K562 (cell line): ENCODE measurements around the gene FKRP. TPM values are rescaled to one million over a fixed set of nuclear protein-coding genes. Genes with fewer than 3 reads are reported as not detected.

Experiments used
- ATAC-seq: fragments of 200-7000 bp; cut with Tn5 transposase; 3 replicates; pipeline ENCODE4 v1.9.1; 2020; ENCODE audit warnings: moderate library complexity
- BruUV-seq: library from RNA; stranded (reverse); fragments of 400-500 nt; replicated peaks from 2 replicates; lab custom pipeline; 2021; lab: Mats Ljungman, UMichigan
- CTCF ChIA-PET: fragments of 300-600 bp; formaldehyde crosslinking; extraction: SDS; loops from one replicate; lab custom pipeline; 2021; ENCODE audit warnings: low intra/inter-chr PET ratio; lab: Yijun Ruan, JAX
- POLR2A ChIA-PET: fragments of 300-600, 350-650 bp; sonication (Branson Sonifier 250); formaldehyde crosslinking; extraction: SDS; loops from one replicate; lab custom pipeline; 2021; ENCODE audit warnings: antibody characterized with exemption, inconsistent platforms; lab: Yijun Ruan, JAX
- DNase-seq, 4 experiments: peaks; one replicate each; pipeline versions ENCODE4 v3.0.0 to v3.0.0-alpha.2; 2011 to 2018; ENCODE audit warnings: low spot score in 3 of 4, mixed read lengths in 3 of 4; ENCODE audit errors: extremely low read depth in 1 of 4
- FAIRE-seq: peaks from 2 replicates; lab custom pipeline; 2011; peaks lifted over from hg19 to GRCh38; lab: Jason Lieb, UNC
- H2AFZ ChIP-seq: 2 replicates; pipeline ENCODE4 v1.6.0; 2011; ENCODE audit warnings: low read depth, low read length, control low read depth, inconsistent platforms
- H3K27ac ChIP-seq: fragments of 200-600 bp; 3 replicates; pipeline ENCODE4 v1.8.0; 2011; ENCODE audit warnings: low read depth, mild to moderate bottlenecking, control low read depth, inconsistent platforms, low read length, moderate library complexity, mixed read lengths; ENCODE audit errors: extremely low read depth
- H3K27me3 ChIP-seq, 2 experiments: fragments of 300-600 bp in 1 of 2; 2 replicates in 1 of 2; 3 replicates in 1 of 2; pipeline versions ENCODE4 v1.6.0 to v1.8.0; 2011; ENCODE audit warnings: inconsistent platforms in 2 of 2, low read length in 2 of 2, mild to moderate bottlenecking in 1 of 2, mixed read lengths in 1 of 2, moderate library complexity in 1 of 2; ENCODE audit not compliant: control insufficient read depth in 2 of 2, insufficient read depth in 2 of 2
- H3K36me3 ChIP-seq: fragments of 300-600 bp; 3 replicates; pipeline ENCODE4 v1.8.0; 2011; ENCODE audit warnings: mild to moderate bottlenecking, low read length, inconsistent platforms; ENCODE audit not compliant: control insufficient read depth, insufficient read depth
- H3K4me1 ChIP-seq, 2 experiments: fragments of 200-600 bp in 1 of 2; replicated peaks in 1 of 2; 2 replicates in 1 of 2; 3 replicates in 1 of 2; pipeline versions ENCODE4 v1.5.1 to v1.8.0; 2011; ENCODE audit warnings: inconsistent platforms in 2 of 2, low read length in 2 of 2, mild to moderate bottlenecking in 1 of 2, mixed read lengths in 1 of 2, moderate library complexity in 1 of 2; ENCODE audit not compliant: control insufficient read depth in 2 of 2, insufficient read depth in 2 of 2
- H3K4me2 ChIP-seq: 2 replicates; pipeline ENCODE4 v1.6.1; 2011; ENCODE audit warnings: low read length, control low read depth, inconsistent platforms, mixed read lengths; ENCODE audit not compliant: insufficient read depth
- H3K4me3 ChIP-seq: fragments of 200-600 bp; sonication (generic), shearing (Covaris generic); 2 replicates; pipeline ENCODE4 v1.5.1; 2016; ENCODE audit warnings: control low read depth, inconsistent platforms
- H3K79me2 ChIP-seq: fragments of 200-600 bp; 3 replicates; pipeline ENCODE4 v1.8.0; 2011; ENCODE audit warnings: low read length, inconsistent platforms; ENCODE audit not compliant: control insufficient read depth, insufficient read depth
- H3K9ac ChIP-seq, 2 experiments: 2 replicates each; pipeline versions ENCODE4 v1.6.0 to v1.6.1; 2011; ENCODE audit warnings: low read depth in 2 of 2, low read length in 2 of 2, control low read depth in 1 of 2, inconsistent platforms in 1 of 2, mild to moderate bottlenecking in 1 of 2, mixed read lengths in 1 of 2; ENCODE audit not compliant: insufficient read depth in 1 of 2
- H3K9me1 ChIP-seq: one replicate; pipeline ENCODE4 v1.6.0; 2011; ENCODE audit warnings: inconsistent platforms, mild to moderate bottlenecking, low read length, moderate library complexity; ENCODE audit not compliant: control insufficient read depth, insufficient read depth
- H3K9me3 ChIP-seq: replicated peaks from 2 replicates; pipeline ENCODE4 v1.5.1; 2011; ENCODE audit warnings: low read depth, low read length, inconsistent platforms; ENCODE audit not compliant: control insufficient read depth, insufficient read depth
- H4K20me1 ChIP-seq: replicated peaks from 2 replicates; pipeline ENCODE4 v1.6.1; 2011; ENCODE audit warnings: low read length, inconsistent platforms, mixed read lengths; ENCODE audit not compliant: control insufficient read depth, insufficient read depth
- HMGXB4 ChIP-seq: sonication (generic); formaldehyde crosslinking; IDR thresholded peaks from 2 replicates; pipeline ENCODE4 v1.8.1; 2023; ENCODE audit warnings: mild to moderate bottlenecking, missing genetic modification reagents
- NBN ChIP-seq: fragments of 450-650 bp; IDR thresholded peaks from 2 replicates; pipeline ENCODE4 v1.6.1; 2016; ENCODE audit warnings: low read depth, mild to moderate bottlenecking
- NKRF ChIP-seq: fragments of 450-650 bp; IDR thresholded peaks from 2 replicates; pipeline ENCODE4 v1.6.1; 2016; ENCODE audit warnings: borderline replicate concordance
- PURB ChIP-seq: sonication (generic); formaldehyde crosslinking; IDR thresholded peaks from 2 replicates; pipeline ENCODE4 v1.9.0; 2021; ENCODE audit warnings: low read depth, mild to moderate bottlenecking, missing genetic modification reagents
- RBM17 ChIP-seq: fragments of 200-400 bp; formaldehyde crosslinking; IDR thresholded peaks from 2 replicates; pipeline ENCODE4 v1.6.1; 2017; ENCODE audit warnings: low read depth, mild to moderate bottlenecking, low read length, borderline replicate concordance
- RBM22 ChIP-seq: fragments of 200-400 bp; formaldehyde crosslinking; IDR thresholded peaks from 2 replicates; pipeline ENCODE4 v1.6.1; 2018; ENCODE audit warnings: low read length, low read depth; ENCODE audit not compliant: poor library complexity, severe bottlenecking
- SRSF3 ChIP-seq: fragments of 200-400 bp; formaldehyde crosslinking; IDR thresholded peaks from 2 replicates; pipeline ENCODE4 v1.6.1; 2016; ENCODE audit warnings: mild to moderate bottlenecking, low read length, moderate library complexity; ENCODE audit not compliant: insufficient read depth
- TCF7 ChIP-seq: sonication (generic); IDR thresholded peaks from 2 replicates; pipeline ENCODE4 v1.6.1; 2016; ENCODE audit warnings: antibody characterized with exemption, borderline replicate concordance
- ZNF609 ChIP-seq: sonication (generic); formaldehyde crosslinking; IDR thresholded peaks from 2 replicates; pipeline ENCODE4 v1.8.1; 2023; ENCODE audit warnings: missing genetic modification reagents, mild to moderate bottlenecking, borderline replicate concordance
- WGBS: fragments of 100-300 bp; shearing (Covaris generic); methylation state at CpG from one replicate; pipeline ENCODE4 v1.1.6; 2016; ENCODE audit warnings: low coverage, mixed read lengths; ENCODE audit not compliant: insufficient coverage; ENCODE audit errors: missing lambda C conversion rate; 5-methylcytosine and 5-hydroxymethylcytosine counted together
- in situ Hi-C: fragments of 300-500 bp; cut with MboI; formaldehyde crosslinking; loops from 4 replicates; pipeline ENCODE4 v1.15.0; 2018; ENCODE audit warnings: inconsistent platforms, mixed read lengths
- intact Hi-C: fragments of 100-400 bp; cut with micrococcal nuclease; formaldehyde crosslinking; loops from 2 replicates; pipeline ENCODE4 v1.14.2; 2022
- polyA plus RNA-seq, 8 experiments: library from polyadenylated mRNA; depleted of rRNA in 4 of 8; stranded (reverse) in 5 of 8; unstranded in 3 of 8; fragments of >200 nt; fragmentation: Nextera tagmentation in 2 of 8; fragmentation: Illumina TruSeq in 1 of 8; extraction: Ambion mirVana in 2 of 8; extraction: Trizol in 1 of 8; gene quantifications; 2 replicates each; pipeline versions ENCODE4 v1.2.1 to v1.2.3, GENCODE V29; 2011 to 2014; ENCODE audit warnings: inconsistent platforms in 1 of 8, missing spikeins in 1 of 8
- total RNA-seq, 7 experiments: library from RNA; depleted of rRNA in 6 of 7; stranded (reverse); fragments of >200 nt in 6 of 7; fragmentation: Illumina TruSeq in 2 of 7; extraction: Trizol in 2 of 7; gene quantifications; 2 replicates each; pipeline versions ENCODE4 v1.2.1 to v1.2.3, GENCODE V29; 2011 to 2021; ENCODE audit warnings: low replicate concordance in 1 of 7

Gene FKRP
- total and polyA plus RNA-seq, 9 of the 15 experiments (the other 6 are each of a cell fraction or from before 2014, with no cell fraction given), result 0.68 to 16.1 (median 6.5) TPM

- BruUV-seq, result no TSS peak
- POLR2A ChIA-PET, result interaction anchor here (0.6 to 1.5 kb wide), 10 partner anchors 8 to 520 kb away, joined by 3 to 7 read pairs (median 4); partner anchors contain the start of genes CCDC9 and PRKD2
- Histone ChIP-seq H3K27me3 (no peaks in the 10 kb centered on the region), H3K9ac (peak overlapping the region; percentile 19 to 80; a peak in 3 of 4 replicates), H3K9me1 (peaks cover 5% of the 10 kb centered on the region), H3K9me3 (no peaks in the 10 kb centered on the region), H4K20me1 (peaks cover 51% of the 10 kb centered on the region), H3K4me3 (peak overlapping the region; percentile 11), H3K4me2 (peak overlapping the region; percentile 79), H3K4me1 (peaks cover 37 to 63% of the 10 kb centered on the region in 2 experiments), H2AFZ (peak overlapping the region; percentile 11; the same call in 1 of the 2 replicates), H3K36me3 (peaks cover 82% of the 10 kb centered on the region; the same call in 2 of the 3 replicates), H3K79me2 (peaks cover 68% of the 10 kb centered on the region), H3K27ac (peak overlapping the region; percentile 82)
- WGBS, result 2% methylated on average over 20 of the region's 22 CpGs
- DNase-seq (peak; percentile 72 to 94 (median 80)), FAIRE-seq (peak; percentile 94), ATAC-seq (peak; percentile 85)
- intact Hi-C loops (no loop called here), in situ Hi-C loops (no loop called here)
- CTCF ChIA-PET, result no interaction called here
- TF ChIP-seq TCF7 (no peak), RBM22 (no peak), HMGXB4 (CRISPR knock-in tag) (no peak), NBN (no peak), RBM17 (no peak), NKRF (no peak), SRSF3 (no peak), ZNF609 (CRISPR knock-in tag) (no peak), PURB (CRISPR knock-in tag) (no peak)
These were observed 9.1 kb upstream of the FKRP start for GRCh38 chr19:46736531-46737297.
